HepG2 (cell line): Measurements from ENCODE around the gene WDR54. TPM values are rescaled to one million over a fixed set of nuclear protein-coding genes. Genes with fewer than 3 reads are reported as not detected.
A peak's percentile ranks its signal among the peaks of the same experiment; 100 is the strongest.

Experiments
- ARNTL ChIP-seq: sonication (generic); formaldehyde crosslinking; IDR thresholded peaks from 2 replicates; pipeline ENCODE4 v1.4.0; 2020; ENCODE audit warnings: mild to moderate bottlenecking, missing genetic modification reagents
- GATA4 ChIP-seq: sonication (generic); IDR thresholded peaks from 2 replicates; pipeline ENCODE4 v1.6.1; 2016; ENCODE audit warnings: antibody characterized with exemption, low read depth, borderline replicate concordance
- JDP2 ChIP-seq: sonication (generic); formaldehyde crosslinking; IDR thresholded peaks from 2 replicates; pipeline ENCODE4 v1.8.1; 2022; ENCODE audit warnings: missing genetic modification reagents, borderline replicate concordance
- MTA1 ChIP-seq: sonication (generic); formaldehyde crosslinking; IDR thresholded peaks from 2 replicates; pipeline ENCODE4 v1.4.0; 2020; ENCODE audit warnings: missing genetic modification reagents, mild to moderate bottlenecking, borderline replicate concordance
- RFX3 ChIP-seq: IDR thresholded peaks from 2 replicates; pipeline ENCODE4 v1.6.1; 2016; ENCODE audit warnings: missing biosample characterization, missing genetic modification reagents
- SOX13 ChIP-seq, 3 experiments: fragments of 450-650 bp in 1 of 3; sonication (generic) in 1 of 3; formaldehyde crosslinking in 1 of 3; IDR thresholded peaks in 2 of 3; conservative IDR thresholded peaks in 1 of 3; 2 replicates each; pipeline versions ENCODE4 v1.5.0 to v1.6.1; 2016 to 2020; ENCODE audit warnings: antibody characterized with exemption in 1 of 3, mild to moderate bottlenecking in 1 of 3, missing compliant biosample characterization in 1 of 3, missing genetic modification reagents in 1 of 3, moderate library complexity in 1 of 3
- THYN1 ChIP-seq: sonication (generic); formaldehyde crosslinking; IDR thresholded peaks from 2 replicates; pipeline ENCODE4 v1.8.1; 2023; ENCODE audit warnings: low read depth, mild to moderate bottlenecking, moderate library complexity, missing genetic modification reagents, borderline replicate concordance
- ZFP82 ChIP-seq: sonication (generic); formaldehyde crosslinking; IDR thresholded peaks from 2 replicates; pipeline ENCODE4 v1.5.1; 2020; ENCODE audit warnings: mild to moderate bottlenecking, missing genetic modification reagents, borderline replicate concordance
- ZSCAN12 ChIP-seq: sonication (generic); formaldehyde crosslinking; IDR thresholded peaks from 2 replicates; pipeline ENCODE4 v1.9.0; 2021; ENCODE audit warnings: mild to moderate bottlenecking, missing genetic modification reagents
- polyA plus RNA-seq, 8 experiments: library from polyadenylated mRNA; depleted of rRNA in 3 of 8; stranded (reverse) in 7 of 8; unstranded in 1 of 8; fragments of >200 nt; fragmentation: Illumina TruSeq in 4 of 8; extraction: Trizol in 4 of 8; gene quantifications; 2 replicates each; pipeline versions ENCODE4 v1.2.1 to v1.2.3, GENCODE V29; 2011 to 2016; ENCODE audit warnings: low read depth in 4 of 8, missing spikeins in 1 of 8, mixed read lengths in 1 of 8; ENCODE audit not compliant: insufficient read depth in 1 of 8
- total RNA-seq, 5 experiments: library from RNA; depleted of rRNA; stranded (reverse); fragments of >200 nt; fragmentation: Illumina TruSeq; extraction: Trizol; gene quantifications; 2 replicates each; pipeline ENCODE4 v1.2.3, GENCODE V29; 2016; ENCODE audit warnings: low read depth in 1 of 5
- TF ChIP-seq, protein P1 (sequence below): sonication (generic); formaldehyde crosslinking; IDR thresholded peaks from 2 replicates; pipeline ENCODE4 v1.4.0; 2020; ENCODE audit warnings: mild to moderate bottlenecking, missing genetic modification reagents, borderline replicate concordance
- TF ChIP-seq, protein P2 (sequence below): sonication (generic); formaldehyde crosslinking; IDR thresholded peaks from 2 replicates; pipeline ENCODE4 v1.5.0; 2020; ENCODE audit warnings: missing genetic modification reagents
- TF ChIP-seq, protein P3 (sequence below): IDR thresholded peaks from 2 replicates; pipeline ENCODE4 v1.6.1; 2016; ENCODE audit warnings: low read depth
- TF ChIP-seq, protein P4 (sequence below): sonication (generic); formaldehyde crosslinking; IDR thresholded peaks from 2 replicates; pipeline ENCODE4 v1.5.1; 2020; ENCODE audit warnings: mild to moderate bottlenecking, missing genetic modification reagents, borderline replicate concordance
- TF ChIP-seq, protein P5 (sequence below): sonication (generic); formaldehyde crosslinking; IDR thresholded peaks from 2 replicates; pipeline ENCODE4 v1.4.0; 2020; ENCODE audit warnings: missing genetic modification reagents, borderline replicate concordance

Gene WDR54
- total and polyA plus RNA-seq, 2 of the 13 experiments (the other 11 are each of a cell fraction or from before 2014, with no cell fraction given): 2.0 to 17.3 TPM

GRCh38 chr2:74421221-74421870 is at the start of gene WDR54, which contains the start of gene C2orf81 (continued):
- TF ChIP-seq, protein P1, sequence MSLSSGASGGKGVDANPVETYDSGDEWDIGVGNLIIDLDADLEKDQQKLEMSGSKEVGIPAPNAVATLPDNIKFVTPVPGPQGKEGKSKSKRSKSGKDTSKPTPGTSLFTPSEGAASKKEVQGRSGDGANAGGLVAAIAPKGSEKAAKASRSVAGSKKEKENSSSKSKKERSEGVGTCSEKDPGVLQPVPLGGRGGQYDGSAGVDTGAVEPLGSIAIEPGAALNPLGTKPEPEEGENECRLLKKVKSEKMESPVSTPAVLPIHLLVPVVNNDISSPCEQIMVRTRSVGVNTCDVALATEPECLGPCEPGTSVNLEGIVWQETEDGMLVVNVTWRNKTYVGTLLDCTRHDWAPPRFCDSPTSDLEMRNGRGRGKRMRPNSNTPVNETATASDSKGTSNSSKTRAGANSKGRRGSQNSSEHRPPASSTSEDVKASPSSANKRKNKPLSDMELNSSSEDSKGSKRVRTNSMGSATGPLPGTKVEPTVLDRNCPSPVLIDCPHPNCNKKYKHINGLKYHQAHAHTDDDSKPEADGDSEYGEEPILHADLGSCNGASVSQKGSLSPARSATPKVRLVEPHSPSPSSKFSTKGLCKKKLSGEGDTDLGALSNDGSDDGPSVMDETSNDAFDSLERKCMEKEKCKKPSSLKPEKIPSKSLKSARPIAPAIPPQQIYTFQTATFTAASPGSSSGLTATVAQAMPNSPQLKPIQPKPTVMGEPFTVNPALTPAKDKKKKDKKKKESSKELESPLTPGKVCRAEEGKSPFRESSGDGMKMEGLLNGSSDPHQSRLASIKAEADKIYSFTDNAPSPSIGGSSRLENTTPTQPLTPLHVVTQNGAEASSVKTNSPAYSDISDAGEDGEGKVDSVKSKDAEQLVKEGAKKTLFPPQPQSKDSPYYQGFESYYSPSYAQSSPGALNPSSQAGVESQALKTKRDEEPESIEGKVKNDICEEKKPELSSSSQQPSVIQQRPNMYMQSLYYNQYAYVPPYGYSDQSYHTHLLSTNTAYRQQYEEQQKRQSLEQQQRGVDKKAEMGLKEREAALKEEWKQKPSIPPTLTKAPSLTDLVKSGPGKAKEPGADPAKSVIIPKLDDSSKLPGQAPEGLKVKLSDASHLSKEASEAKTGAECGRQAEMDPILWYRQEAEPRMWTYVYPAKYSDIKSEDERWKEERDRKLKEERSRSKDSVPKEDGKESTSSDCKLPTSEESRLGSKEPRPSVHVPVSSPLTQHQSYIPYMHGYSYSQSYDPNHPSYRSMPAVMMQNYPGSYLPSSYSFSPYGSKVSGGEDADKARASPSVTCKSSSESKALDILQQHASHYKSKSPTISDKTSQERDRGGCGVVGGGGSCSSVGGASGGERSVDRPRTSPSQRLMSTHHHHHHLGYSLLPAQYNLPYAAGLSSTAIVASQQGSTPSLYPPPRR (CRISPR knock-in tag): peak; percentile 40; the same call in 1 of the 2 replicates
- TF ChIP-seq RFX3 (CRISPR knock-in tag) (peak; percentile 98), JDP2 (CRISPR knock-in tag) (no peak; the same call in 1 of the 2 replicates), GATA4 (no peak), MTA1 (CRISPR knock-in tag) (no peak; the same call in 1 of the 2 replicates), SOX13 (IDR thresholded peaks at IDR 0.05) (no peak), SOX13 (CRISPR knock-in tag; conservative IDR thresholded peaks at IDR 0.05 in 1 of 2, IDR thresholded peaks at IDR 0.05 in 1 of 2) (no peak), ZSCAN12 (no peak), ZFP82 (CRISPR knock-in tag) (no peak), ARNTL (CRISPR knock-in tag) (no peak), THYN1 (CRISPR knock-in tag) (no peak)
- TF ChIP-seq, protein P2, sequence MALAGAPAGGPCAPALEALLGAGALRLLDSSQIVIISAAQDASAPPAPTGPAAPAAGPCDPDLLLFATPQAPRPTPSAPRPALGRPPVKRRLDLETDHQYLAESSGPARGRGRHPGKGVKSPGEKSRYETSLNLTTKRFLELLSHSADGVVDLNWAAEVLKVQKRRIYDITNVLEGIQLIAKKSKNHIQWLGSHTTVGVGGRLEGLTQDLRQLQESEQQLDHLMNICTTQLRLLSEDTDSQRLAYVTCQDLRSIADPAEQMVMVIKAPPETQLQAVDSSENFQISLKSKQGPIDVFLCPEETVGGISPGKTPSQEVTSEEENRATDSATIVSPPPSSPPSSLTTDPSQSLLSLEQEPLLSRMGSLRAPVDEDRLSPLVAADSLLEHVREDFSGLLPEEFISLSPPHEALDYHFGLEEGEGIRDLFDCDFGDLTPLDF (CRISPR knock-in tag): no peak
- TF ChIP-seq, protein P3, sequence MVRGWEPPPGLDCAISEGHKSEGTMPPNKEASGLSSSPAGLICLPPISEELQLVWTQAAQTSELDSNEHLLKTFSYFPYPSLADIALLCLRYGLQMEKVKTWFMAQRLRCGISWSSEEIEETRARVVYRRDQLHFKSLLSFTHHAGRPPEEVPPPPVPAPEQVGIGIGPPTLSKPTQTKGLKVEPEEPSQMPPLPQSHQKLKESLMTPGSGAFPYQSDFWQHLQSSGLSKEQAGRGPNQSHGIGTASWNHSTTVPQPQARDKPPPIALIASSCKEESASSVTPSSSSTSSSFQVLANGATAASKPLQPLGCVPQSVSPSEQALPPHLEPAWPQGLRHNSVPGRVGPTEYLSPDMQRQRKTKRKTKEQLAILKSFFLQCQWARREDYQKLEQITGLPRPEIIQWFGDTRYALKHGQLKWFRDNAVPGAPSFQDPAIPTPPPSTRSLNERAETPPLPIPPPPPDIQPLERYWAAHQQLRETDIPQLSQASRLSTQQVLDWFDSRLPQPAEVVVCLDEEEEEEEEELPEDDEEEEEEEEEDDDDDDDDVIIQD (CRISPR knock-in tag): no peak
- TF ChIP-seq, protein P4, sequence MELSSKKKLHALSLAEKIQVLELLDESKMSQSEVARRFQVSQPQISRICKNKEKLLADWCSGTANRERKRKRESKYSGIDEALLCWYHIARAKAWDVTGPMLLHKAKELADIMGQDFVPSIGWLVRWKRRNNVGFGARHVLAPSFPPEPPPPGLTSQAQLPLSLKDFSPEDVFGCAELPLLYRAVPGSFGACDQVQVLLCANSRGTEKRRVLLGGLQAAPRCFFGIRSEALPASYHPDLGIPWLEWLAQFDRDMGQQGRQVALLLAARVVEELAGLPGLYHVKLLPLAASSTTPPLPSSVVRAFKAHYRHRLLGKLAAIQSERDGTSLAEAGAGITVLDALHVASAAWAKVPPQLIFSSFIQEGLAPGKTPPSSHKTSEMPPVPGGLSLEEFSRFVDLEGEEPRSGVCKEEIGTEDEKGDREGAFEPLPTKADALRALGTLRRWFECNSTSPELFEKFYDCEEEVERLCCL (CRISPR knock-in tag): no peak
- TF ChIP-seq, protein P5, sequence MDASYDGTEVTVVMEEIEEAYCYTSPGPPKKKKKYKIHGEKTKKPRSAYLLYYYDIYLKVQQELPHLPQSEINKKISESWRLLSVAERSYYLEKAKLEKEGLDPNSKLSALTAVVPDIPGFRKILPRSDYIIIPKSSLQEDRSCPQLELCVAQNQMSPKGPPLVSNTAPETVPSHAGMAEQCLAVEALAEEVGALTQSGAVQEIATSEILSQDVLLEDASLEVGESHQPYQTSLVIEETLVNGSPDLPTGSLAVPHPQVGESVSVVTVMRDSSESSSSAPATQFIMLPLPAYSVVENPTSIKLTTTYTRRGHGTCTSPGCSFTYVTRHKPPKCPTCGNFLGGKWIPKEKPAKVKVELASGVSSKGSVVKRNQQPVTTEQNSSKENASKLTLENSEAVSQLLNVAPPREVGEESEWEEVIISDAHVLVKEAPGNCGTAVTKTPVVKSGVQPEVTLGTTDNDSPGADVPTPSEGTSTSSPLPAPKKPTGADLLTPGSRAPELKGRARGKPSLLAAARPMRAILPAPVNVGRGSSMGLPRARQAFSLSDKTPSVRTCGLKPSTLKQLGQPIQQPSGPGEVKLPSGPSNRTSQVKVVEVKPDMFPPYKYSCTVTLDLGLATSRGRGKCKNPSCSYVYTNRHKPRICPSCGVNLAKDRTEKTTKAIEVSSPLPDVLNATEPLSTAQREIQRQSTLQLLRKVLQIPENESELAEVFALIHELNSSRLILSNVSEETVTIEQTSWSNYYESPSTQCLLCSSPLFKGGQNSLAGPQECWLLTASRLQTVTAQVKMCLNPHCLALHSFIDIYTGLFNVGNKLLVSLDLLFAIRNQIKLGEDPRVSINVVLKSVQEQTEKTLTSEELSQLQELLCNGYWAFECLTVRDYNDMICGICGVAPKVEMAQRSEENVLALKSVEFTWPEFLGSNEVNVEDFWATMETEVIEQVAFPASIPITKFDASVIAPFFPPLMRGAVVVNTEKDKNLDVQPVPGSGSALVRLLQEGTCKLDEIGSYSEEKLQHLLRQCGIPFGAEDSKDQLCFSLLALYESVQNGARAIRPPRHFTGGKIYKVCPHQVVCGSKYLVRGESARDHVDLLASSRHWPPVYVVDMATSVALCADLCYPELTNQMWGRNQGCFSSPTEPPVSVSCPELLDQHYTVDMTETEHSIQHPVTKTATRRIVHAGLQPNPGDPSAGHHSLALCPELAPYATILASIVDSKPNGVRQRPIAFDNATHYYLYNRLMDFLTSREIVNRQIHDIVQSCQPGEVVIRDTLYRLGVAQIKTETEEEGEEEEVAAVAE: no peak
